Epithelial cell of esophagus (primary cell): Measurements from ENCODE around the gene ZBTB20.
A peak's percentile ranks its signal among the peaks of the same experiment; 100 is the strongest.

Experiments
- DNase-seq: peaks from one replicate; pipeline ENCODE4 v3.0.0; 2010; ENCODE audit warnings: low read depth
- H3K4me3 ChIP-seq: 2 replicates; pipeline ENCODE4 v1.5.1; 2011; ENCODE audit warnings: mild to moderate bottlenecking, low read length, control low read depth
- CTCF ChIP-seq: IDR thresholded peaks from 2 replicates; pipeline ENCODE4 v1.5.1; 2011; ENCODE audit warnings: low read depth, mild to moderate bottlenecking, low read length, control low read depth, inconsistent platforms; ENCODE audit not compliant: insufficient read depth; ENCODE audit errors: missing control alignments

The ZBTB20 gene

GRCh38 chr3:114418724-114419543 lies 728.2 kb downstream of the ZBTB20 start:
- no peak overlapping the region for H3K4me3 ChIP-seq
- peak; percentile 86 for DNase-seq
- peak; percentile 76 for TF ChIP-seq CTCF

GRCh38 chr3:114418107-114418506 lies 729.0 kb downstream of the ZBTB20 start:
- H3K4me3 ChIP-seq, result no peak overlapping the region
- no peak for DNase-seq
- no peak for TF ChIP-seq CTCF

GRCh38 chr3:114417675-114418074 lies 729.4 kb downstream of the ZBTB20 start:
- no peak overlapping the region for H3K4me3 ChIP-seq
- no peak for TF ChIP-seq CTCF
- DNase-seq, result no peak

- H3K4me3 ChIP-seq, result no peak overlapping the region
- no peak for TF ChIP-seq CTCF
- DNase-seq, result no peak
Observed at GRCh38 chr3:114417265-114417664, 729.8 kb downstream of the ZBTB20 start.

- DNase-seq, result peak; percentile 68
- no peak overlapping the region for H3K4me3 ChIP-seq
- no peak for TF ChIP-seq CTCF
Observed at GRCh38 chr3:114411811-114412803, 735.0 kb downstream of the ZBTB20 start.

GRCh38 chr3:114411190-114411668 lies 735.9 kb downstream of the ZBTB20 start:
- TF ChIP-seq CTCF, result no peak
- H3K4me3 ChIP-seq, result no peak overlapping the region
- no peak for DNase-seq
